NB4 (cell line): ENCODE measurements around the gene RPN2.

ENCODE experiments used
- DNase-seq: peaks from one replicate; pipeline ENCODE4 v3.0.0; 2010; ENCODE audit warnings: low read depth
- H3K4me3 ChIP-seq: one replicate; pipeline ENCODE4 v1.5.1; 2011; ENCODE audit warnings: mild to moderate bottlenecking, low read depth, low read length, moderate library complexity
- CTCF ChIP-seq: IDR thresholded peaks from one replicate; pipeline ENCODE4 v1.5.1; 2012; ENCODE audit warnings: low read depth, low read length
- MAX ChIP-seq: IDR thresholded peaks from 2 replicates; pipeline ENCODE4 v1.6.1; 2011; ENCODE audit warnings: low read depth, low read length
- MYC ChIP-seq: IDR thresholded peaks from 2 replicates; pipeline ENCODE4 v1.6.1; 2011; ENCODE audit warnings: low read depth, low read length
- POLR2A ChIP-seq: IDR thresholded peaks from 2 replicates; pipeline ENCODE4 v1.6.1; 2011; ENCODE audit warnings: mild to moderate bottlenecking; ENCODE audit not compliant: insufficient read length; ENCODE audit errors: extremely low read depth

The RPN2 gene

GRCh38 chr20:37229357-37229756 is 50.2 kb downstream of the RPN2 start:
- no peak for TF ChIP-seq POLR2A
- no peak for TF ChIP-seq MAX
- TF ChIP-seq CTCF: no peak
- TF ChIP-seq MYC: no peak
- H3K4me3 ChIP-seq: no peak overlapping the region
- no peak for DNase-seq

- no peak for DNase-seq
- TF ChIP-seq POLR2A (no peak), CTCF (no peak), MYC (no peak)
- H3K4me3 ChIP-seq: no peak overlapping the region
Measured at GRCh38 chr20:37230200-37230599, 51.1 kb downstream of the RPN2 start.

GRCh38 chr20:37231947-37232630 is 53.0 kb downstream of the RPN2 start:
- DNase-seq: no peak
- TF ChIP-seq MAX: no peak
- no peak for TF ChIP-seq MYC
- no peak overlapping the region for H3K4me3 ChIP-seq

GRCh38 chr20:37233548-37234253 is 54.6 kb downstream of the RPN2 start:
- no peak overlapping the region for H3K4me3 ChIP-seq
- no peak for TF ChIP-seq CTCF
- no peak for TF ChIP-seq MAX
- TF ChIP-seq POLR2A: no peak
- no peak for TF ChIP-seq MYC
- no peak for DNase-seq

GRCh38 chr20:37234254-37234581 is 55.1 kb downstream of the RPN2 start:
- DNase-seq: no peak
- H3K4me3 ChIP-seq: no peak overlapping the region
- TF ChIP-seq POLR2A (no peak), MYC (no peak), CTCF (no peak), MAX (no peak)

- no peak for DNase-seq
- H3K4me3 ChIP-seq: no peak overlapping the region
- no peak for TF ChIP-seq MAX
Measured at GRCh38 chr20:37235065-37235464, 55.9 kb downstream of the RPN2 start.
